GM23338 (cell line): ENCODE results near the gene OR2G2. TPM values are rescaled to one million over a fixed set of nuclear protein-coding genes. Genes with fewer than 3 reads are reported as not detected.

Source experiments
- ATAC-seq: fragments of 200-7000 bp; cut with Tn5 transposase; 3 replicates; pipeline ENCODE4 v1.9.1; 2020
- DNase-seq: peaks from one replicate; pipeline ENCODE4 v3.0.0-alpha.2; 2015; ENCODE audit warnings: low spot score
- H2AFZ ChIP-seq: fragments of 200-600 bp; sonication (generic); 2 replicates; pipeline ENCODE4 v1.8.0; 2016; ENCODE audit warnings: antibody characterized with exemption, mild to moderate bottlenecking, moderate library complexity
- H3F3A ChIP-seq: fragments of 200-600 bp; sonication (generic); replicated peaks from 2 replicates; pipeline ENCODE4 v1.8.0; 2017; ENCODE audit warnings: antibody characterized with exemption, mixed run types, low read depth
- H3K27ac ChIP-seq: fragments of 200-600 bp; sonication (generic); 2 replicates; pipeline ENCODE4 v1.6.1; 2016; ENCODE audit warnings: low read depth
- H3K27me3 ChIP-seq: fragments of 200-600 bp; sonication (generic); 2 replicates; pipeline ENCODE4 v1.8.0; 2016; ENCODE audit warnings: mild to moderate bottlenecking, mixed run types, moderate library complexity; ENCODE audit not compliant: insufficient read depth
- H3K36me3 ChIP-seq: fragments of 200-600 bp; sonication (generic); 2 replicates; pipeline ENCODE4 v1.8.0; 2016; ENCODE audit warnings: mild to moderate bottlenecking; ENCODE audit not compliant: insufficient read depth
- H3K4me1 ChIP-seq: fragments of 200-600 bp; sonication (generic); 2 replicates; pipeline ENCODE4 v1.8.0; 2016; ENCODE audit warnings: mild to moderate bottlenecking, moderate library complexity; ENCODE audit not compliant: insufficient read depth
- H3K4me2 ChIP-seq: fragments of 200-600 bp; sonication (generic); 2 replicates; pipeline ENCODE4 v1.7.1; 2017; ENCODE audit warnings: mixed run types
- H3K4me3 ChIP-seq: fragments of 200-600 bp; sonication (generic); 2 replicates; pipeline ENCODE4 v1.6.1; 2016; ENCODE audit warnings: mixed run types
- H3K79me2 ChIP-seq: fragments of 200-600 bp; sonication (generic); replicated peaks from 2 replicates; pipeline ENCODE4 v1.8.0; 2017; ENCODE audit warnings: mild to moderate bottlenecking; ENCODE audit not compliant: insufficient read depth
- H3K9me2 ChIP-seq: fragments of 200-600 bp; sonication (generic); 2 replicates; pipeline ENCODE4 v1.8.0; 2017; ENCODE audit not compliant: insufficient read depth
- H4K20me1 ChIP-seq: fragments of 200-600 bp; sonication (generic); replicated peaks from 2 replicates; pipeline ENCODE4 v1.8.0; 2017; ENCODE audit warnings: mild to moderate bottlenecking; ENCODE audit not compliant: insufficient read depth
- H3K27ac Mint-ChIP-seq: 2 replicates; pipeline ENCODE4 v1.8.0; 2020; ENCODE audit warnings: inconsistent platforms, mild to moderate bottlenecking, moderate library complexity, mixed read lengths
- H3K27me3 Mint-ChIP-seq: 3 replicates; pipeline ENCODE4 v1.8.0; 2022; ENCODE audit warnings: low read depth, mild to moderate bottlenecking, moderate library complexity, mixed read lengths, inconsistent platforms; ENCODE audit not compliant: insufficient read depth, poor library complexity
- H3K36me3 Mint-ChIP-seq: 3 replicates; pipeline ENCODE4 v1.8.0; 2021; ENCODE audit warnings: low read depth, mild to moderate bottlenecking, inconsistent platforms, moderate library complexity, mixed read lengths
- H3K4me1 Mint-ChIP-seq: 3 replicates; pipeline ENCODE4 v1.8.0; 2020; ENCODE audit warnings: mild to moderate bottlenecking, inconsistent platforms, mixed read lengths
- H3K4me3 Mint-ChIP-seq: 3 replicates; pipeline ENCODE4 v1.8.0; 2021; ENCODE audit warnings: moderate library complexity, mild to moderate bottlenecking, inconsistent platforms, mixed read lengths
- H3K9me3 Mint-ChIP-seq: 3 replicates; pipeline ENCODE4 v1.8.0; 2020; ENCODE audit warnings: moderate library complexity, mild to moderate bottlenecking, inconsistent platforms, mixed read lengths
- ETS1 ChIP-seq: IDR thresholded peaks from 2 replicates; pipeline ENCODE4 v1.6.1; 2016; ENCODE audit warnings: antibody characterized with exemption
- EZH2 ChIP-seq: fragments of 200-600 bp; sonication (generic); IDR thresholded peaks from one replicate; pipeline ENCODE4 v1.8.0; 2017; ENCODE audit warnings: antibody characterized with exemption, mild to moderate bottlenecking, low read depth; ENCODE audit not compliant: unreplicated experiment
- EZH2phosphoT487 ChIP-seq: fragments of 200-600 bp; sonication (generic); IDR thresholded peaks from one replicate; pipeline ENCODE4 v1.8.1; 2018; ENCODE audit warnings: antibody characterized with exemption; ENCODE audit not compliant: unreplicated experiment
- NANOG ChIP-seq: IDR thresholded peaks from 2 replicates; pipeline ENCODE4 v1.6.1; 2016; ENCODE audit warnings: antibody characterized with exemption, borderline replicate concordance
- POLR2AphosphoS5 ChIP-seq: IDR thresholded peaks from 2 replicates; pipeline ENCODE4 v1.6.1; 2016; ENCODE audit warnings: antibody characterized with exemption, low read depth
- REST ChIP-seq: IDR thresholded peaks from one replicate; pipeline ENCODE4 v1.6.1; 2018; ENCODE audit warnings: antibody characterized with exemption; ENCODE audit not compliant: unreplicated experiment
- STAT1 ChIP-seq: IDR thresholded peaks from one replicate; pipeline ENCODE4 v1.6.1; 2016; ENCODE audit warnings: antibody characterized with exemption; ENCODE audit not compliant: unreplicated experiment
- ZNF114 ChIP-seq: fragments of 250-450 bp; sonication (Bioruptor Pico); IDR thresholded peaks from 2 replicates; pipeline ENCODE4 v1.5.0; 2020; ENCODE audit warnings: mild to moderate bottlenecking, moderate library complexity
- ZNF331 ChIP-seq: fragments of 250-450 bp; sonication (Bioruptor Pico); IDR thresholded peaks from 2 replicates; pipeline ENCODE4 v1.5.0; 2020; ENCODE audit warnings: low read depth, mild to moderate bottlenecking, moderate library complexity
- ZNF462 ChIP-seq: fragments of 250-450 bp; sonication (Bioruptor Pico); IDR thresholded peaks from 2 replicates; pipeline ENCODE4 v1.5.0; 2020; ENCODE audit warnings: mild to moderate bottlenecking, moderate library complexity
- polyA plus RNA-seq: library from polyadenylated mRNA; unstranded; fragments of >200 nt; fragmentation: Nextera tagmentation; extraction: Ambion mirVana; gene quantifications from 2 replicates; pipeline ENCODE4 v1.2.1, GENCODE V29; 2016
- total RNA-seq: library from RNA; depleted of rRNA; stranded (reverse); fragments of >200 nt; shearing (Covaris generic); gene quantifications from 2 replicates; pipeline ENCODE4 v1.2.3, GENCODE V29; 2014

OR2G2 gene
- total and polyA plus RNA-seq, 2 experiments from 2014 or later, result not detected

- Mint-ChIP-seq H3K4me3 (no peak within 1 kb of the TSS), H3K36me3 (no peaks in the 10 kb centered on the region), H3K9me3 (peaks cover 15% of the 10 kb centered on the region), H3K4me1 (no peaks in the 10 kb centered on the region; the same call in 2 of the 3 replicates), H3K27me3 (no peaks in the 10 kb centered on the region), H3K27ac (no peak within 1 kb of the TSS)
- H3K27me3 ChIP-seq, result no peaks in the 10 kb centered on the region
- no peak for DNase-seq
- H3K79me2 ChIP-seq, result no peaks in the 10 kb centered on the region
- H3K36me3 ChIP-seq, result no peaks in the 10 kb centered on the region
- H3K27ac ChIP-seq, result no peak within 1 kb of the TSS
- H2AFZ ChIP-seq, result no peak within 1 kb of the TSS
- H3K4me1 ChIP-seq, result no peaks in the 10 kb centered on the region
- H3F3A ChIP-seq, result no peaks in the 10 kb centered on the region
- H3K4me2 ChIP-seq, result no peak within 1 kb of the TSS
- no peaks in the 10 kb centered on the region for H4K20me1 ChIP-seq
- TF ChIP-seq ETS1 (no peak), NANOG (no peak), EZH2phosphoT487 (no peak), ZNF331 (CRISPR knock-in tag) (no peak), ZNF462 (CRISPR knock-in tag) (no peak), STAT1 (no peak), POLR2AphosphoS5 (no peak), REST (no peak), EZH2 (no peak), ZNF114 (CRISPR knock-in tag) (no peak)
- H3K9me2 ChIP-seq, result no peaks in the 10 kb centered on the region
- no peak for ATAC-seq
- no peak within 1 kb of the TSS for H3K4me3 ChIP-seq
These were observed 17.1 kb downstream of the OR2G2 start, which contains the start of gene OR2G3 for GRCh38 chr1:247605286-247605685. OR2G3 (plus strand) TSS chr1:247605586; CDS start chr1:247605586, 0 bp downstream.
